Measurements from ENCODE around the gene TRABD2B.

GRCh38 chr1:47881505-47882442 lies 115.4 kb downstream of the TRABD2B start:
- TF ChIP-seq POLR2A (IDR thresholded peaks at IDR 0.05) (no peak), CTCF (IDR thresholded peaks at IDR 0.05) (no peak)
